HUES48 (cell line): ENCODE results near the gene USP24.
"Not testable (repeated sequence)": the region's sequence is repeated elsewhere in the genome, so short reads cannot be mapped to it uniquely, and the experiment has no call there.

Experiments
- H3K27ac ChIP-seq: one replicate; pipeline ENCODE4 v1.7.0; 2013; ENCODE audit warnings: low read depth, low read length, inconsistent platforms
- H3K27me3 ChIP-seq: 2 replicates; pipeline ENCODE4 v1.6.1; 2013; ENCODE audit warnings: mild to moderate bottlenecking, low read length; ENCODE audit not compliant: control insufficient read depth, insufficient read depth
- H3K36me3 ChIP-seq: 2 replicates; pipeline ENCODE4 v1.6.1; 2013; ENCODE audit warnings: low read length; ENCODE audit not compliant: control insufficient read depth, insufficient read depth
- H3K4me1 ChIP-seq: 2 replicates; pipeline ENCODE4 v1.6.1; 2013; ENCODE audit warnings: mild to moderate bottlenecking, low read length; ENCODE audit not compliant: control insufficient read depth, insufficient read depth
- H3K4me3 ChIP-seq: 2 replicates; pipeline ENCODE4 v1.5.1; 2013; ENCODE audit warnings: mild to moderate bottlenecking, low read depth, low read length
- H3K9ac ChIP-seq: 2 replicates; pipeline ENCODE4 v1.6.1; 2013; ENCODE audit warnings: mild to moderate bottlenecking, low read depth, low read length, moderate library complexity
- H3K9me3 ChIP-seq: 2 replicates; pipeline ENCODE4 v1.6.1; 2013; ENCODE audit warnings: low read length; ENCODE audit not compliant: control insufficient read depth, insufficient read depth

The USP24 gene

DNA sequence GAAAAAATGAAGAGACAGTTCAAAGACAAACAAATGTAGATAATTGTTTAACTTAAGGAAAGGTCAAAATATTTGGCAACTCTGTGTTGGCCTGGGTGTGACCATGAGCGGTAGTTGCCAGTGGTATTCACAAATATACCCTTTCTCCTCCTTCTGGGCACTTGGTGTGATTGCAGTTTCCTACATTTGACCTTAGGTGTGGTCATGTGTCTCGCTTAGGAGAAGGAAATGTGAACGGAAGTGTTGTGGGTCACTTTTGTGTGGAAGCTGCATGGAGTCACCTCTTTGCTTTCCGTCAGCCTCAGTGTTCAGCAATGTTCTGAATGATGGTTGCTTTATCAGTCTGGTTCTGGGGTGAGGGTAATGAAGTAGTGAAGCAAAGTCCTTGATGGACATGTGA lies 179.3 kb downstream of the USP24 start:
- peaks cover 42% of the 10 kb centered on the region for H3K27me3 ChIP-seq
- peaks cover 15% of the 10 kb centered on the region for H3K4me1 ChIP-seq
- no peak overlapping the region for H3K9ac ChIP-seq
- H3K27ac ChIP-seq = no peak overlapping the region
- H3K4me3 ChIP-seq = no peak overlapping the region
- H3K36me3 ChIP-seq = no peaks in the 10 kb centered on the region
- no peaks in the 10 kb centered on the region; the same call in 1 of the 2 replicates for H3K9me3 ChIP-seq

DNA sequence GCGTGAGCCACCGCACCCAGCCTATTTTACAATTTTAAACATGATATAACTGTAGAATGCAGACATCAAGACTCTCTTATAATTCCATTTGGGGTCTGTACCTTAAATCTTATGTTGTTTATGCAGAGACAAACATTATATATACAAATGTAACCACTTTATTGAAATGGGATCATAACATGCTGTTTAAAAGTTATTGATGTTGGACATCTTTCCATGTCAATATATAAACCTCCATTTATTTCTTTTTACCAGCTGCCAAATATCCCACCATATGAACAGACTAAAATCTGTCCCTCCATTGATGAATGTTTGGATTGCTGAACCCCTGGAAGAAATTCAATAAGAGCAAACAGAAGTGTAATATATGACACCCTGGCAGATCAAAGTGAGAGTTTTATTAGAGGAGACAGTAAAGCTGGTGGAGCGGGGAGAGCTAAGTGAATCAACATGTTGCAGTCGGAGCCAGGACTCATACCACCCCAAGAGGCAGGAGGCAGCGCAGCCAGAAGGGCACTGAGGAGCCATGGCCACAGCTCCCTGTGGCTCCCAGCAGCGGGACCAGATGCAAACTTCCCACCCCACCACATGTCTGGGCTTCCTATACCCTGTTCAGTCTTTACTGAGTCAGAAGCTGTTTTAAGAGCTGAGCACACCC lies 180.6 kb downstream of the USP24 start:
- H3K9me3 ChIP-seq = no peaks in the 10 kb centered on the region; the same call in 1 of the 2 replicates
- H3K4me3 ChIP-seq = no peak overlapping the region
- H3K27me3 ChIP-seq = peaks cover 29% of the 10 kb centered on the region
- no peaks in the 10 kb centered on the region for H3K36me3 ChIP-seq
- H3K4me1 ChIP-seq = peaks cover 8% of the 10 kb centered on the region
- H3K9ac ChIP-seq = no peak overlapping the region
- no peak overlapping the region for H3K27ac ChIP-seq

DNA sequence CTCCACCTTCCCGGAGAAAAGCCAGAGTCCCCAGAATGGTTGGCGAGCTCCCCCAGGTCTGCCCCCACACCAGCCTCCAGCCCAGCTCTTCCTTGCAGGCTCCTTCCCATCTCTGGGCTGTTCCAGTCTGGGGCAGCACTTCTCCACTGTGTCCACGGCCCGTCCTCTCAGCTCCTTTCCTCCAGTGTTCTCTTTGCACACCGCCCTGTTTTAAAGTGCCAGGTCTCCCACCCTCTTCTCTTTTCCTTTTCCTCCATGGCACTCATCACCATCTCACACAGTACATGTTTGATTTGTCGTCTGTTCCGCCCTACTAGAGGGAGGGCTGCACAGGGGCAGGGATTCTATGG lies 181.9 kb downstream of the USP24 start:
- Histone ChIP-seq H3K9me3 (no peaks in the 10 kb centered on the region; the same call in 1 of the 2 replicates), H3K27me3 (peaks cover 16% of the 10 kb centered on the region), H3K27ac (no peak overlapping the region), H3K9ac (no peak overlapping the region), H3K36me3 (no peaks in the 10 kb centered on the region), H3K4me3 (no peak overlapping the region), H3K4me1 (0 out of 2 replicates have a peak, but pooled peaks cover 1% of the 10 kb centered on the region)

- H3K4me1 ChIP-seq, H3K9me3 ChIP-seq, H3K9ac ChIP-seq, H3K36me3 ChIP-seq, H3K27me3 ChIP-seq, H3K4me3 ChIP-seq, H3K27ac ChIP-seq: not testable (repeated sequence)
Measured at GRCh38 chr1:55031098-55031497, 184.1 kb downstream of the USP24 start.

DNA sequence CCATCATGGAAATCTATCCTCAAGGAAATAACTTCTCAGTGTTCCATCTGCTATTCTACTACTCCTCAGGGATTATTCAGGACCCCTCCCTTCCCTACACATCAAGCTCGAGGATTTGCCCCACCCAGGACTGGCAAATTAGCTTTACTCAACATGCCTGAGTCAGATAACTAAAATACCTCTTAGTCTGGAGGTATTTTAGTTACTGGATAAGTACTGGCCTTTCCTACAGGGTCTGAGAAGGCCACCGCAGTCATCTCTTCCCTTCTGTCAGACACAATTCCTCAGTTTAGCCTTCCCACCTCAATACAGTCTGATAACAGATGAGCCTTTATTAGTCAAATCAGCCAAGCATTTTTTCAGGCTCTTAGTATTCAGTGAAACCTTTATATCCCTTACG lies 188.5 kb downstream of the USP24 start:
- H3K27me3 ChIP-seq, H3K9me3 ChIP-seq, H3K4me3 ChIP-seq, H3K9ac ChIP-seq, H3K36me3 ChIP-seq, H3K27ac ChIP-seq, H3K4me1 ChIP-seq: not testable (repeated sequence)

GRCh38 chr1:55024163-55024562 lies 191.0 kb downstream of the USP24 start:
- H3K4me1 ChIP-seq, H3K27me3 ChIP-seq, H3K4me3 ChIP-seq, H3K9ac ChIP-seq, H3K9me3 ChIP-seq, H3K36me3 ChIP-seq, H3K27ac ChIP-seq: not testable (repeated sequence)

DNA sequence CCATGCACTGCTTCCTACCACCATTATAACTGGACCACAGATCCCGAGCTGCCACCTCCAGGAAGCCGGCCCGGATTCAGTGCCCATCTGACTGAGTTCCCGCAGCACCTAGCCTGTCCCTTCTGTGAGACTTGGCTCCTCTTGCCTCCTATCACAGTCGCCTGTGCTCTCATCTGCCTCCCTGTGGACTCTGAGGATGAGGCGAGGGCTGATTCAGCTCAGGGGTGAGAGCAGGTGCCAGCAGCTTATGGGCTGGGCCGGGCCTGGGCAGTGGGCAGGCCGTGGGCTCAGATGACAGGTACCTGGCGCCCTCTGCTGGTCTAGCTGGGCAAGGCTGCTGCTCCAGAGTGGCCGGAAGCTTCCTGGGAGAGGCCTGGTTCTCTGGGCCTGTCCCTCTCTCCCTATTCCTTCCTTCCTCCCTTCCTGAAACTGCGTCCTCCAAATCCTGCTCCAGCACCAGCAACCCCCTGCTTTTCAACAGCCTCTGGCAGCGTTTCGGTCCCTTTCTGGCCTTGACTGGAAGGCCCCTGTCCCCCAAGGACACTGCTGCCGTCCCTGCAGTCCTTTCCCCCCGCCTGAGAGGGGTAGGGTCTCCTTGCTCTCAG lies 193.1 kb downstream of the USP24 start:
- Histone ChIP-seq H3K9me3 (no peaks in the 10 kb centered on the region), H3K27ac (no peak overlapping the region), H3K36me3 (no peaks in the 10 kb centered on the region), H3K4me1 (peaks cover 4% of the 10 kb centered on the region; the same call in 1 of the 2 replicates), H3K27me3 (no peaks in the 10 kb centered on the region), H3K9ac (0 out of 2 replicates have a peak overlapping the region, but pooled peaks have one; percentile 1), H3K4me3 (no peak overlapping the region)

GRCh38 chr1:55018395-55018794 lies 196.8 kb downstream of the USP24 start:
- H3K9me3 ChIP-seq = no peaks in the 10 kb centered on the region
- peaks cover 4% of the 10 kb centered on the region; the same call in 1 of the 2 replicates for H3K4me1 ChIP-seq
- H3K27me3 ChIP-seq = no peaks in the 10 kb centered on the region
- H3K27ac ChIP-seq = no peak overlapping the region
- H3K36me3 ChIP-seq = no peaks in the 10 kb centered on the region
- no peak overlapping the region for H3K9ac ChIP-seq
- H3K4me3 ChIP-seq = no peak overlapping the region
